NCI-H2171 treated with DMSO at 0.1 percent for 48 hours (cell line): ENCODE measurements around the gene IRF9.

Source experiments
- DNase-seq: peaks from one replicate; lab custom pipeline; 2025; lab: John Stamatoyannopoulos, UW

The IRF9 gene, protein sequence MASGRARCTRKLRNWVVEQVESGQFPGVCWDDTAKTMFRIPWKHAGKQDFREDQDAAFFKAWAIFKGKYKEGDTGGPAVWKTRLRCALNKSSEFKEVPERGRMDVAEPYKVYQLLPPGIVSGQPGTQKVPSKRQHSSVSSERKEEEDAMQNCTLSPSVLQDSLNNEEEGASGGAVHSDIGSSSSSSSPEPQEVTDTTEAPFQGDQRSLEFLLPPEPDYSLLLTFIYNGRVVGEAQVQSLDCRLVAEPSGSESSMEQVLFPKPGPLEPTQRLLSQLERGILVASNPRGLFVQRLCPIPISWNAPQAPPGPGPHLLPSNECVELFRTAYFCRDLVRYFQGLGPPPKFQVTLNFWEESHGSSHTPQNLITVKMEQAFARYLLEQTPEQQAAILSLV

DNA sequence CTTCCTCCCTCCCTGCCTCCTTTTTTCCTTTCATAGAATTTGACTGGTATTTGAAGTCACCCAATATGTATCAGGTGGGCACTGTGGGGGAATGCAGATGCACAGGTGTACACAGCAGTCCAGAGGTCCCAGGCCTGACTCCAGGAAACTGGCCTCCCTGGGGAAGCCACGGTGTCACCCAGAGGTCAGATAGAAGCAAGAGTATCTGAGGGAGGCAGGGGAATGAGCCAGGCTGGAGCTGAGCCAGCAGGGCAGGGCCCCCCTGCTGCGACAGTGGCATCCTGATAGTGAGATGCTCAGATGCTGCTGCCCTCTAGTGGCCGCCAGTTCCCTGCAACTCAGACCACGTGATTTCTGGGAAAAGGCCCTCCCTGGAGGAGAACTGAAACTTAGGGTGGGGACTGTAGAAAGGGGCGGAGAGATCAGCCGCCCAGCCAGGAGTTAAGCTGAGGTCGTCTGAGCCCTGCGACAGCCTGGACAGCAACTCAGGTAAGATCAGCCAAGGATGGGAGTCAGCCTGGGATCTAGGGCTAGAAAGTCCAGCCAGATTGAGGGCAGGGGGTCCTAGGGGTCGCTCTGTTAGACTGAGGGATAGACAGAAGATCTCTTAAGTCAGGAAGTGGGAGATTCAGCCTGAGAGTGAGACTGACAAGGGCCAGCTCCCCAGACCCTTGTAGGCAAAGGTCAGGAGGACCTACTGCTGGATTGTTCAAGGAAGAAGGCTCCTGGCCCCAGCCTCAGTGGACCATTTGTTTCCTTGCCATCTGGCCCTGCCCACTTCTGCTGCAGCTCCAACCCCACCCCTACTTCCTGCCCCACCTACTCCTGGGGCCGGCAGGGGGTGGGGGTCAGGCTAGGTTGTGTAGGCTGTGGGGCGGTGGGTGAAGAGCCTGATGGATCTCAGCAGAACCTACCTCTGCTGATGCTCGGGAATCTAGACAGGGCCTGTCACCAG is at the start of gene IRF9:
Gene IRF9 (plus strand): TSS at position 416 of the 955 bp plus-strand sequence. CDS start 880 bp downstream, outside the sequence.
- peak; percentile 97 for DNase-seq

DNA sequence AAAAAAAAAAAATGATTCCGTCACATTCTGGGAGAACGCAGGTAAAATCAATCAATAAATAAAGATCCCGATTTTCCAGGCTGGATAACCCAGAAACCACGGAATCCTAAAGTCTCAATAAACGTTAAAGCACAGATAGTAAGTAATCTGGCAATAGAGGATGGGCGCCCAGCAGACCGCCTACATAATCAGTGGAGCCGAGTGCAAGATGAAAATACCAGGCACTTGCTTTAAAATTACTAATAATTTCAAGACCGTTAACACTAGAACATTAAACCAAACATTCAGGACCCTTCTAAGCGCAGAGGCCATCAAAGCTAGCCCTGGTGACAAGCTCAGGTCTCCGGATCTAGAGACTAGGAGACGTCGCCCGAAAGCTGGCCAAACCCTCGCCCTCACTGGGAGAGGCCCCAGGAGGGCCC is 47.7 kb upstream of the IRF9 start:
- no peak for DNase-seq

DNA sequence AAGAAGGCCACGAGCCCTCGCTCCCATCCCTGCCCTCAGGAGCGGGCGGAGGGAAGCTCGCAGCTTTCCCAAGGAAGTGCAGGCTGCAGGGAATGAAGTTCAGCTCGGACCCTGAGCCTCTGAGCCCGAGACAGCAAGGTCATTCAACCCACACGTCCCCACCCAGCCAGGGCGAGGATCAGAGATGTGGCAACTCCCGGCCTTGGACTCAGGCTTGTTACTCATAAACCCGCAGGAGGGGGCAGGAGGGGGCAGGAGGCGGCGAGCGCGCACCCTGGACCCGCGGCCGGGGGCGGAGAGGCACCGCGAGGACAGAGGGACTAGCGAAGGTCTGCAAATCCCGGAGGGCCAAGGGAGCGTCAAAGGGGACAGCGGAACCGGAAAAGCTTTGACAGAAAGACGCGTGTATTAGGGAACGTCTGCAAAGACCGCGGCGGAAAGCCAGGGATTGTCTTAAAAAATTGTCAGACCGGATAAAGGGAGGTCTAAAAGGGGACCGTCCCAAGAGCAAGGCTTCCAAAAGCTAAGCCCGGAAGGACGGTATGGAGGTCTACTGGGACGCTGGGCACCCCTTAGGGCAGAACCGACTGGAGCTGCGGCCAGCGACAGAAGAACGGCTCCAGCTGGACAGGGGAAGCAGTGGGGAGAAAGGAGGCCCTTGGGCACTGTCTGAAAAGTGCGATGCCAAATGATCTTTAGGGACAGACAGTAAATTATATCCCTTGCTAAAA is 47.1 kb upstream of the IRF9 start:
- DNase-seq: peak; percentile 93

DNA sequence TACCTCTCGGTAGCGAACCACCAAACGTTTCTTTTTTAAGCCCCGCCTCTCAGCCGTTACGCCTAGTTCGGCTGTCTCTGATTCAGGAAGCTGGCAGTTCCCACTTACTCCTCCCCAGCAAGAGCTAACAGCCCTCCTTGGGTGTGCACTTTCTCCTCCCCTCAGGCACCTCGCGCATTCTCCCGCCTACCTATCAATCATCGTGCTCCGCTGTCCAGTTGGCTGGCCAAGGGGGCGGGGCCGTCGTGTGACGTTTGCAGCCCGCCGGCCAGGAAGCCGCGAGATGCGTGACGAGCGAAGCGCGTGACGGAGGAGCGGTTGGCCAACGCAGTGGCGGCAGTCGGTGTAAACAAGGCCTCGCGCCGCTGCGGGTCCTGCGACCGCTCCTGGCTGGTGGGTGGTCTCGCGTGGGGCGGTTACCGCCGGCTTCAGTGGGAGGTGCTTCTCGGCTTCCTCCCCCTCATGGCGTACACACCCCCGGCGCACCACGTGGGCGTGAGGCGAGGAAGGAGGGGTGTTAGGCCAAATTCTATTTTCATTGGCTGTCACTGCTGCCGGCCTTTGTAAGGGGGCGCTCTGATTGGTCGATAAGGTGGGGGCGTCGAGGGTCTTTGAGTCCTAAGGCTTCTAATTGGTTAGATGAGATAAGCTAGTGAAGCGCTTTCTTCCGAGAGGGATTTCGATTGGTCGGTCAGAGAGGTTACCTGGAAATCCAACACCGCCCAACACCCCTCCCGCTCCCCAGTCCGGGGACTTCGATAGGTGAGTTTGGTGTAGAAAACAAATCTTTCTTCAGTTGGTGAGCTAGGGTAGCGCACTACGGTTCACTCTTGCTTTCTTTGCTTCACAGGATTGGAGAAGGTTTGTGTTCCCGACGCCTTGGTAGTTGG is 46.3 kb upstream of the IRF9 start, which contains the start of the genes DCAF11 and NRL:
Gene DCAF11 (plus strand): TSS at position 246 of the 890 bp plus-strand sequence. CDS start 818 bp downstream, outside the sequence.
Gene NRL (minus strand): TSS at position 418 of the 890 bp plus-strand sequence. CDS start 32,101 bp downstream, outside the sequence.
- peak; percentile 100 for DNase-seq

- DNase-seq: no peak
These were observed 45.5 kb upstream of the IRF9 start for GRCh38 chr14:24115422-24116127.

GRCh38 chr14:24116128-24116814 is 44.8 kb upstream of the IRF9 start:
- no peak for DNase-seq

DNA sequence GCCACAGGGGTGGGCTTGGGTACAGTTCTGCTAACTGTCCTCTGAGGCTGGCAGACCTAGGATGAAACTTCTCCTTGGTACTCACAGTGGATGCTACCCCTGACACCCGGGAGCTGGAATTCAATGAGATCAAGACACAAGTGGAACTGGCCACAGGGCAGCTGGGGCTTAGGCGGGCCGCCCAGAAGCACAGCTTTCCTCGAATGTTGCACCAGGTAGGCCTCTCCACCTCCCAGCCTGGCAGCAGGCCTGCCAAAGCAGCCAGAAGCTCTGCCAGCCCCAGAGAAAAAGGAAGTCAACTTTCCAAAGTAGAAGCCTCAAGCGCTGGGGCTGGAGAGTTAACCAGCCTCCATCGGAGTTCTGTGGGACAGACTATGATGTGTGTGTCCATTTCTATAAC is 43.9 kb upstream of the IRF9 start:
- no peak for DNase-seq

DNA sequence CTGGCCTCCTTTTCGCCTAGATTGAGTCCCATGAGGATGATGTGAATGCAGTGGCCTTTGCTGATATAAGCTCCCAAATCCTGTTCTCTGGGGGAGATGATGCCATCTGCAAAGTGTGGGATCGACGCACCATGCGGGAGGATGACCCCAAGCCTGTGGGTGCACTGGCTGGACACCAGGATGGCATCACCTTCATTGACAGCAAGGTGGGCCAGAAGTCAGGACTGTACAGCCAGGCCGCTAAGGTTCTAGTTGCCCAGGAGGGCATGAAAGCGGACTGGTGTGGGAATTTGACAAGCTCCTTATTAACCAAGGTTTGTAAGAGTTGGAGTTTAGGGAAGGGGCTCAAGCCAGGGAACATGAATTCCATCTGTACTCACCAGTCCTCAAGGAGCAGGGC is 41.4 kb upstream of the IRF9 start:
- no peak for DNase-seq

GRCh38 chr14:24121210-24121609 is 39.9 kb upstream of the IRF9 start:
- DNase-seq: no peak

- DNase-seq: no peak
These were observed 38.6 kb upstream of the IRF9 start for GRCh38 chr14:24122416-24122815.

DNA sequence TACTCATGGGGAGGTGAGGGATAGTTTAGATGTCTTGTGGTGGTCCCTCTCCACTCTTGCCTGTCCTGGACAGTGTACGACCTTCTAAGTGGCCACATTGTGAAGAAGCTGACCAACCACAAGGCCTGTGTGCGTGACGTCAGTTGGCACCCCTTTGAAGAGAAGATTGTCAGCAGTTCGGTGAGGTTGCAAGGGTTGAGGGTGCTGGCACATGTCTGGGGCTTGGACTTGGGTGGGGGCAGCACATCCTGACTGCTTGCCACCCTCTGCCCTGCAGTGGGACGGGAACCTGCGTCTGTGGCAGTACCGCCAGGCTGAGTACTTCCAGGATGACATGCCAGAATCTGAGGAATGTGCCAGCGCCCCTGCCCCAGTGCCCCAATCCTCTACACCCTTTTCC is 38.2 kb upstream of the IRF9 start:
- DNase-seq: no peak

- no peak for DNase-seq
These were observed 37.3 kb upstream of the IRF9 start for GRCh38 chr14:24123424-24124417.

DNA sequence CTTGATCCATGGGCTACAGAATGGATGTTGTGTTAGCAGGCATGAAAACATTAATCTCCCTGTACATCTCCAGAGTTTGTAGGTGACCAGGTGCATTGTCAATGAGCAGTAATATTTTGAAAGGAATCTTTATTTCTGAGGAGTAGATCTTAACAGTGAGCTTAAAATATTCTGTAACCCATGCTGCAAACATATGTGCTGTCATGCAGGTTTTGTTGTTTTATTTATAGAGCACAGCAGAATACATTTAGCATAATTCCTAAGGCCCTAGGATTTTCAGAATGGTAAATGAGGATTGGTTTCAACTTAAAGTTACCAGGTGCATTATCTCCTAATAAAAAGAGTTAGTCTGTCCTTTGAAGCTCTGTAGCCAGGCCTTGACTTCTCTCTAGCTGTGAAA is 34.1 kb upstream of the IRF9 start:
- no peak for DNase-seq

- DNase-seq: no peak
These were observed 33.4 kb upstream of the IRF9 start for GRCh38 chr14:24127673-24128072.

DNA sequence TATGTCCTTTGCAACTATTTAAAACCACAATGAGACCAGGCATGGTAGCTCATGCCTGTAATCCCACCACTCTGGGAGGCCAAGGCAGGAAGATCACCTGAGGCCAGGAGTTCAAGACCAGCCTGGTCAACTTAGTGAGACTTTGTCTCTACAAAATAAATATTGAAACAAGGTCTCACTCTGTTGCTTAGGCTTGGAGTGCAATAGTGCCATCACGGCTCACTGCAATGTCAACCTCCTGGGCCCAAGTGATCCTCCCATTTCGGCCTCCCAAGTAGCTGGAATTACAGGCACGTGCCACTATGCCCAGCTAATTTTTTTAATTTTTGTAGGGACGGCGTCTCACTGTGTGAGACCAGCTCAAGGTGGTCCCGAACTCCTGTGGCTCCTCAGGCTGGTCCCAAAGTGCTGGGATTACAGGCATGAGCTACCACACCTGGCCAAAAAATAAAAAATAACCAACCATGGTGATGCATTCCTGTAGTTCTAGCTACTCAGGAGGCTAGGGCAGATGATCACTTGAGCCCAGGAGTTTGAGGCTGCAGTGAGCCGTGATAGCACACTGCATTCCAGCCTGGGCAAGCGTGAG is 31.6 kb upstream of the IRF9 start:
- DNase-seq: no peak

GRCh38 chr14:24130380-24130716 is 30.7 kb upstream of the IRF9 start, which contains the start of gene FITM1:
TSS of gene FITM1 (plus strand) at chr14:24130659. CDS start at chr14:24131564, 905 bp downstream.
- no peak for DNase-seq

DNA sequence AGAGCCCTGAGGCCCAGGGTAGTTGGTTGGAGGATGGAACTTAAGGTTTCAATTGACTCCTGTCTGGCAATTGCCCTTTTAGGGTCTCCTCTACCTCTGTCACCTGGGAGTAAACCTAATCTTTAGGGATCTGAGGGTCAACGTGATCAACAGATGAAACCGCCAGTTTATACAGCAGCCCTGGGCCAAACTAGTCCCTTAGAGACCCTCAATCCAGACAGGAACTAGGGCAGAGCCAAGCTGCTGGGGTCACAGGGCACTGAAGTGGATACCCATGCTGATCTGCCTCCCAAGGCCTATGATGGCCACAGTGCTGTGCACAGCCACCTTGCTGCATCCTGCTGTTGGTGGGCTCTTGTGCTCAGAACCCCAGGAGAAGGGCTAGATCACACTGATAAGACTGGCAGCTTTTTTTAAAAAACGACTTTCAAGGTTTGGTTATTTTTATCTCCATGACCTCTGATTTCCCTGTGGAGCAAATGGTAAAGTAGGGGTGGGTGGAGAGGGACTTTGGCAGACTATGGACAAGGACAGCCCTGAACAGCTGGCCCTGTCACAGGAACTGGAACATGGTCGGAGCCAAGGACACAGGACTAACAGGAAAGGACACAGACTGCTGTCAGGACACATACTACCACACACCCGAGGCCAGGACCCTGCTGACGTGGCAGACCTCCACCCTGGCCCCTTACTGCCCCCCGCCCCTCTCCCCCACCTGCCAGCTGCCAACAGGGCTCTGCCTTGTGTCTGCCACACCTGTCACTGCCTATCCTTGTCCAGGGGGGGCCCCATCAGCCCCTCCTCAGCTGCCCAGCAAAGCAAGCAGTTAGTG is 30.1 kb upstream of the IRF9 start:
- no peak for DNase-seq
